Kidney (tissue), 14 donors: ENCODE measurements around the gene CYB561D2. TPM values are rescaled to one million over a fixed set of nuclear protein-coding genes. Genes with fewer than 3 reads are reported as not detected.

Source experiments
- DNase-seq, 5 donors: peaks; one replicate each; pipeline ENCODE4 v3.0.0-alpha.2; 2013 to 2020
- FAIRE-seq: peaks from 2 replicates; lab custom pipeline; 2012; peaks lifted over from hg19 to GRCh38; lab: Jason Lieb, UNC
- H3K27ac ChIP-seq, 2 donors: one replicate each; pipeline ENCODE4 v1.7.0; 2013; ENCODE audit warnings: low read depth in 2 of 2, low read length in 2 of 2, inconsistent platforms in 1 of 2
- H3K27me3 ChIP-seq: one replicate; pipeline ENCODE4 v1.7.1; 2013; ENCODE audit warnings: low read length, inconsistent platforms; ENCODE audit not compliant: control insufficient read depth, insufficient read depth
- H3K36me3 ChIP-seq, 3 donors: one replicate each; pipeline versions ENCODE4 v1.7.0 to v1.7.1; 2013; ENCODE audit warnings: low read length in 3 of 3, control low read depth in 1 of 3, inconsistent platforms in 1 of 3; ENCODE audit not compliant: insufficient read depth in 3 of 3, control insufficient read depth in 2 of 3
- H3K4me1 ChIP-seq, 3 donors: one replicate each; pipeline versions ENCODE4 v1.7.0 to v1.7.1; 2013; ENCODE audit warnings: low read length in 3 of 3, inconsistent platforms in 1 of 3, low read depth in 1 of 3; ENCODE audit not compliant: control insufficient read depth in 2 of 3, insufficient read depth in 2 of 3
- H3K4me3 ChIP-seq, 3 donors: one replicate each; pipeline versions ENCODE4 v1.7.0 to v1.8.1; 2013; ENCODE audit warnings: low read length in 3 of 3, control low read depth in 1 of 3, inconsistent platforms in 1 of 3
- H3K9ac ChIP-seq, 3 donors: one replicate each; pipeline versions ENCODE4 v1.7.0 to v1.7.1; 2013; ENCODE audit warnings: low read length in 3 of 3, control low read depth in 1 of 3, inconsistent platforms in 1 of 3
- H3K9me3 ChIP-seq, 3 donors: one replicate each; pipeline versions ENCODE4 v1.7.0 to v1.7.1; 2013; ENCODE audit warnings: low read length in 3 of 3, control low read depth in 1 of 3, inconsistent platforms in 1 of 3; ENCODE audit not compliant: control insufficient read depth in 2 of 3, insufficient read depth in 1 of 3
- CTCF ChIP-seq: IDR thresholded peaks from 3 replicates; pipeline ENCODE4 v1.5.1; 2012; ENCODE audit warnings: mild to moderate bottlenecking, moderate library complexity, borderline replicate concordance; ENCODE audit not compliant: insufficient read depth; ENCODE audit errors: extremely low read depth
- intact Hi-C: fragments of 100-400 bp; cut with DNase I; formaldehyde crosslinking; loops from one replicate; pipeline ENCODE4 v1.11.1; 2022
- polyA plus RNA-seq: library from polyadenylated mRNA; stranded (reverse); fragments of 350-450 nt; fragmentation: Illumina TruSeq; extraction: RNeasy Lipid Tissue Mini Kit (QIAGEN cat#74804); gene quantifications from one replicate; pipeline ENCODE4 v1.2.3, GENCODE V29; 2014; ENCODE audit warnings: low read depth, low replicate concordance; ENCODE audit not compliant: insufficient read depth
- total RNA-seq: library from RNA; stranded (reverse); fragmentation: NEBNext Ultra II Directional; extraction: Animal tissue kit (Norgen Biotek cat#: 25700); gene quantifications from one replicate; pipeline ENCODE4 v1.2.1, GENCODE V29; 2021
- donor health status: control.
- donor health status: control.
- donor health status: control.
- donor health status: control.
- donor health status: control.
- donor health status: DM: yes; HTN: yes; CAD: no.
- donor health status: Normal renal cell carcinoma (clear cell type).

The CYB561D2 gene
- total and polyA plus RNA-seq, 2 donors from 2014 or later = 28.5 to 38.8 TPM

- Histone ChIP-seq H3K27me3 (no peaks in the 10 kb centered on the region), H3K4me3 (no peak overlapping the region), H3K4me1 (peaks cover 0 to 23% (median 11%) of the 10 kb centered on the region in 3 donors), H3K9me3 (no peaks in the 10 kb centered on the region), H3K36me3 (peaks cover 6 to 18% (median 11%) of the 10 kb centered on the region in 3 donors), H3K9ac (no peak overlapping the region), H3K27ac (no peak overlapping the region)
- no peak for TF ChIP-seq CTCF
- DNase-seq (no peak), FAIRE-seq (no peak)
- intact Hi-C loops = no loop called here
These were observed 35.8 kb upstream of the CYB561D2 start for GRCh38 chr3:50314816-50315215.

DNA sequence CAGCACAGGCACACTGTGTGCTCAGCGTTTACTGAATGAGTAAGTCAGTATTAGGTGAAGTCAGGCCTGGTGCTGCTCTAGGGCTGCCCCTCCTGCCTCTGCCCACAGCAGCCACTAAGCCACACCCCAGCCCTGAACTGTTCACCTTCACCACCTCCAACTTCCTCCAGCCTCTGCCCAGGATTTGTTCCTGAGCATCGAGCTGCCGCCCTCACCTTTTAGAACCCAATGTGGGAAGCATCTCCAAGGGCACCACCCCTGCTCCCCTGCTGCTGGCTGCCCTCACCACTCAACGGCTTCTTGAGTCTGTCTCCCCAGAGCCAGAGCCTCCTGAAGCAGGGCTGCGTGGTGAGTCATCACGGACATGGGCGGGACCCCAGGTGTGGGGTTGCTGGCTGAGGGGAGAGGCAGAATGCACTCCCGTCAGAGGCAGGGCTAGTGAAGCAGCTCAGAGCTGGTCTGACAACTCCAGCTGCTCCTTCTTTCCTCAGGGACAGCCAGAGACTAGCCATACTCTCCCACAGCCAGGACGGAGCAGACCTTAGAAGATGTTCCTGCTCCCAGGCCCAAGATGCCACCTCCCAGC lies 33.9 kb upstream of the CYB561D2 start:
- Histone ChIP-seq H3K4me3 (no peak overlapping the region), H3K9me3 (no peaks in the 10 kb centered on the region), H3K27me3 (no peaks in the 10 kb centered on the region), H3K27ac (peak overlapping the region; percentile 1 to 5), H3K4me1 (peaks cover 3 to 33% (median 20%) of the 10 kb centered on the region in 3 donors), H3K36me3 (peaks cover 6 to 18% (median 14%) of the 10 kb centered on the region in 3 donors), H3K9ac (no peak overlapping the region)
- no peak for TF ChIP-seq CTCF
- intact Hi-C loops = no loop called here
- DNase-seq = peak in 1 of 5 donors; percentile 96
- FAIRE-seq = no peak

DNA sequence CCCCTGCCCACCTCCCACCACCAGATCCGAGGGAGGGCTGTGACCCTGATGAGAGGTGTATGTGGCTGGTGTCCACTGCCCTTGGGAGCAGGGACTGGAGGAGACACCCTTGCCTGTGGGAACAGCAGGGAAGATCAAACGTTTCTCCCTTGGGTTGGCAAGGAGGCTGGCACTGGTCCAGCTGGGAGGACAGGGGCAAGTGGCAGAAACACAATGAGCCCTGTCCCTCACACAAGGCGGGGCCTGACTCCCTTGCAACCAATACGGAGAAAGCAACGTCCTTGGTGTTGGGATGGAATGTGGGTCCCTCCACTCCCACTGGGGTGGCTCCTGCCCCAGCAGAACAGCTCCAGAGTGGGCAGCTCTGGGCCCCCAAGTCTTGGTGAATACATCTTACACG lies 33.4 kb upstream of the CYB561D2 start:
- intact Hi-C loops = no loop called here
- no peaks in the 10 kb centered on the region for H3K9me3 ChIP-seq
- H3K9ac ChIP-seq = no peak overlapping the region
- H3K4me1 ChIP-seq = peaks cover 3 to 35% (median 20%) of the 10 kb centered on the region in 3 donors
- DNase-seq = peak in 1 of 5 donors; percentile 85
- peaks cover 6 to 18% (median 14%) of the 10 kb centered on the region in 3 donors for H3K36me3 ChIP-seq
- peak overlapping the region in 1 of 2 donors; percentile 5 for H3K27ac ChIP-seq
- H3K27me3 ChIP-seq = no peaks in the 10 kb centered on the region
- TF ChIP-seq CTCF = no peak
- H3K4me3 ChIP-seq = no peak overlapping the region
- FAIRE-seq = no peak
